AG04450 (cell line): ENCODE measurements around the gene RRP36. TPM values are rescaled to one million over a fixed set of nuclear protein-coding genes. Genes with fewer than 3 reads are reported as not detected.

Source experiments
- CTCF ChIA-PET: fragments of 300-600, 350-600 bp; formaldehyde crosslinking; extraction: SDS; loops from one replicate; lab custom pipeline; 2022; ENCODE audit warnings: antibody characterized with exemption, inconsistent platforms; lab: Charles Lee
- POLR2A ChIA-PET: fragments of 350-600 bp; formaldehyde crosslinking; extraction: SDS; loops from one replicate; lab custom pipeline; 2021; ENCODE audit warnings: antibody characterized with exemption, inconsistent platforms; lab: Yijun Ruan, JAX
- DNase-seq: peaks from one replicate; pipeline ENCODE4 v3.0.0-alpha.2; 2011; ENCODE audit warnings: low read depth, low spot score
- H3K27ac ChIP-seq: one replicate; pipeline ENCODE4 v1.5.1; 2012; ENCODE audit warnings: low read depth, low read length, control low read depth
- H3K27me3 ChIP-seq: one replicate; pipeline ENCODE4 v1.6.0; 2012; ENCODE audit warnings: low read length; ENCODE audit not compliant: control insufficient read depth, insufficient read depth
- H3K4me3 ChIP-seq: 2 replicates; pipeline ENCODE4 v1.5.1; 2011; ENCODE audit warnings: mild to moderate bottlenecking, low read depth, low read length, control low read depth
- H3K9me3 ChIP-seq: 2 replicates; pipeline ENCODE4 v1.5.1; 2012; ENCODE audit warnings: low read length; ENCODE audit not compliant: control insufficient read depth, insufficient read depth
- polyA plus RNA-seq: library from polyadenylated mRNA; depleted of rRNA; stranded (reverse); fragments of >200 nt; gene quantifications from 2 replicates; pipeline ENCODE4 v1.2.3, GENCODE V29; 2011; rRNA removed
- TF ChIP-seq, protein P1 (sequence below): IDR thresholded peaks from 2 replicates; pipeline ENCODE4 v1.5.1; 2011; ENCODE audit warnings: low read depth, low read length, control low read depth, inconsistent platforms

RRP36 gene
- polyA plus RNA-seq, 1 experiment: 54.0 TPM

GRCh38 chr6:43078691-43079090, 57.3 kb downstream of the RRP36 start:
- ChIA-PET POLR2A (interaction anchor here (0.6 to 3.5 kb wide), 5 partner anchors 11 to 335 kb away, joined by 3 to 18 read pairs (median 8); no protein-coding TSS in a partner anchor), CTCF (interaction anchor here (1.0 kb wide), 1 partner anchor 18 kb away, joined by 7 read pairs; no protein-coding TSS in a partner anchor)
- Histone ChIP-seq H3K27ac (peak overlapping the region; percentile 90), H3K4me3 (peak overlapping the region; percentile 87), H3K9me3 (peaks cover 3% of the 10 kb centered on the region; the same call in 1 of the 2 replicates), H3K27me3 (no peaks in the 10 kb centered on the region)
- DNase-seq: no peak
- TF ChIP-seq, protein P1, sequence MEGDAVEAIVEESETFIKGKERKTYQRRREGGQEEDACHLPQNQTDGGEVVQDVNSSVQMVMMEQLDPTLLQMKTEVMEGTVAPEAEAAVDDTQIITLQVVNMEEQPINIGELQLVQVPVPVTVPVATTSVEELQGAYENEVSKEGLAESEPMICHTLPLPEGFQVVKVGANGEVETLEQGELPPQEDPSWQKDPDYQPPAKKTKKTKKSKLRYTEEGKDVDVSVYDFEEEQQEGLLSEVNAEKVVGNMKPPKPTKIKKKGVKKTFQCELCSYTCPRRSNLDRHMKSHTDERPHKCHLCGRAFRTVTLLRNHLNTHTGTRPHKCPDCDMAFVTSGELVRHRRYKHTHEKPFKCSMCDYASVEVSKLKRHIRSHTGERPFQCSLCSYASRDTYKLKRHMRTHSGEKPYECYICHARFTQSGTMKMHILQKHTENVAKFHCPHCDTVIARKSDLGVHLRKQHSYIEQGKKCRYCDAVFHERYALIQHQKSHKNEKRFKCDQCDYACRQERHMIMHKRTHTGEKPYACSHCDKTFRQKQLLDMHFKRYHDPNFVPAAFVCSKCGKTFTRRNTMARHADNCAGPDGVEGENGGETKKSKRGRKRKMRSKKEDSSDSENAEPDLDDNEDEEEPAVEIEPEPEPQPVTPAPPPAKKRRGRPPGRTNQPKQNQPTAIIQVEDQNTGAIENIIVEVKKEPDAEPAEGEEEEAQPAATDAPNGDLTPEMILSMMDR: no peak

Other genes with a start within 250 kb of the RRP36 start
- gene BICRAL, start 239.6 kb upstream of the RRP36 start, polyA plus RNA-seq: 5.8 and 7.0 TPM in 2 replicates
- 45.0 and 48.5 TPM in 2 replicates for gene RPL7L1, start 142.0 kb upstream of the RRP36 start, polyA plus RNA-seq
- gene PTCRA, start 105.6 kb upstream of the RRP36 start, polyA plus RNA-seq: not detected in 2 replicates
- gene CNPY3, start 92.1 kb upstream of the RRP36 start, polyA plus RNA-seq: 38.4 and 39.2 TPM in 2 replicates
- gene GNMT, start 60.9 kb upstream of the RRP36 start, polyA plus RNA-seq: 0.07 TPM in 1 of 2 replicates, not detected in the other
- 6.8 and 7.4 TPM in 2 replicates for gene PEX6, start 42.4 kb upstream of the RRP36 start, polyA plus RNA-seq
- 59.5 and 61.5 TPM in 2 replicates for gene PPP2R5D, start 37.1 kb upstream of the RRP36 start, polyA plus RNA-seq
- 86.5 and 97.9 TPM in 2 replicates for gene MEA1, start 7.7 kb upstream of the RRP36 start, polyA plus RNA-seq
- gene KLHDC3, start 7.4 kb upstream of the RRP36 start, polyA plus RNA-seq: 41.3 and 48.8 TPM in 2 replicates
- gene CUL7, start 32.2 kb downstream of the RRP36 start, polyA plus RNA-seq: 37.5 and 44.8 TPM in 2 replicates
- 19.3 and 19.4 TPM in 2 replicates for gene MRPL2, start 37.8 kb downstream of the RRP36 start, polyA plus RNA-seq
- 9.1 and 10.2 TPM in 2 replicates for gene KLC4, start 38.0 kb downstream of the RRP36 start, polyA plus RNA-seq
- gene PTK7, start 54.7 kb downstream of the RRP36 start, polyA plus RNA-seq: 146 and 179 TPM in 2 replicates
- gene SRF, start 149.6 kb downstream of the RRP36 start, polyA plus RNA-seq: 36.8 and 48.5 TPM in 2 replicates
- gene CUL9, start 160.6 kb downstream of the RRP36 start, polyA plus RNA-seq: 11.5 and 11.8 TPM in 2 replicates
- gene DNPH1, start 207.9 kb downstream of the RRP36 start, polyA plus RNA-seq: 36.9 and 42.4 TPM in 2 replicates
- not detected in 2 replicates for gene TTBK1, start 221.9 kb downstream of the RRP36 start, polyA plus RNA-seq